Liver (tissue), 9 donors: ENCODE data around the gene BOLL. TPM values are rescaled to one million over a fixed set of nuclear protein-coding genes. Genes with fewer than 3 reads are reported as not detected.

Experiments
- DNase-seq: peaks from one replicate; pipeline ENCODE4 v3.0.0-alpha.2; 2017; ENCODE audit warnings: low spot score
- H3K27ac ChIP-seq, 2 donors: one replicate each; pipeline ENCODE4 v1.7.0; 2013; ENCODE audit warnings: inconsistent platforms in 2 of 2, low read length in 2 of 2, control low read depth in 1 of 2, low read depth in 1 of 2, mild to moderate bottlenecking in 1 of 2
- H3K27me3 ChIP-seq, 4 donors: one replicate each; pipeline versions ENCODE4 v1.6.1 to v1.7.0; 2013; ENCODE audit warnings: low read length in 3 of 4, inconsistent platforms in 1 of 4, mild to moderate bottlenecking in 1 of 4, moderate library complexity in 1 of 4; ENCODE audit not compliant: control insufficient read depth in 4 of 4, insufficient read depth in 4 of 4
- H3K36me3 ChIP-seq, 4 donors: one replicate each; pipeline versions ENCODE4 v1.6.1 to v1.7.0; 2013; ENCODE audit warnings: low read length in 3 of 4, mild to moderate bottlenecking in 3 of 4, low read depth in 1 of 4, moderate library complexity in 1 of 4; ENCODE audit not compliant: control insufficient read depth in 4 of 4, insufficient read depth in 3 of 4
- H3K4me1 ChIP-seq, 4 donors: one replicate each; pipeline versions ENCODE4 v1.6.1 to v1.7.0; 2013; ENCODE audit warnings: low read length in 3 of 4, mild to moderate bottlenecking in 3 of 4, moderate library complexity in 1 of 4; ENCODE audit not compliant: control insufficient read depth in 4 of 4, insufficient read depth in 4 of 4
- H3K4me3 ChIP-seq, 3 donors: one replicate each; pipeline versions ENCODE4 v1.6.1 to v1.7.0; 2013; ENCODE audit warnings: low read length in 3 of 3, control low read depth in 1 of 3, low read depth in 1 of 3, mild to moderate bottlenecking in 1 of 3
- H3K9ac ChIP-seq, 2 donors: one replicate each; pipeline ENCODE4 v1.7.0; 2013; ENCODE audit warnings: low read length in 2 of 2, mild to moderate bottlenecking in 2 of 2, moderate library complexity in 2 of 2, control low read depth in 1 of 2, low read depth in 1 of 2
- H3K9me3 ChIP-seq, 4 donors: one replicate each; pipeline versions ENCODE4 v1.6.1 to v1.7.0; 2013; ENCODE audit warnings: low read length in 3 of 4; ENCODE audit not compliant: control insufficient read depth in 4 of 4
- ATF3 ChIP-seq: IDR thresholded peaks from 2 replicates; pipeline ENCODE4 v1.6.1; 2016; ENCODE audit warnings: antibody characterized with exemption
- CTCF ChIP-seq: fragments of 150-350 bp; IDR thresholded peaks from 2 replicates; pipeline ENCODE4 v1.5.1; 2017; ENCODE audit warnings: improper control_type of control experiment, low read depth, low read length; ENCODE audit not compliant: missing input control
- EGR1 ChIP-seq, 2 donors: IDR thresholded peaks; 2 replicates each; pipeline ENCODE4 v1.6.1; 2016 to 2018; ENCODE audit warnings: antibody characterized with exemption in 2 of 2, low read depth in 2 of 2
- FOXA2 ChIP-seq: IDR thresholded peaks from 2 replicates; pipeline ENCODE4 v1.6.1; 2016; ENCODE audit warnings: antibody characterized with exemption
- GABPA ChIP-seq, 2 donors: IDR thresholded peaks in 1 of 2; conservative IDR thresholded peaks in 1 of 2; 2 replicates each; pipeline ENCODE4 v1.6.1; 2016; ENCODE audit warnings: antibody characterized with exemption in 2 of 2, mild to moderate bottlenecking in 1 of 2, moderate library complexity in 1 of 2
- HNF4A ChIP-seq, 2 donors: conservative IDR thresholded peaks; 2 replicates each; pipeline ENCODE4 v1.6.1; 2016; ENCODE audit warnings: antibody characterized with exemption in 2 of 2, mild to moderate bottlenecking in 2 of 2
- HNF4G ChIP-seq: IDR thresholded peaks from 2 replicates; pipeline ENCODE4 v1.6.1; 2016; ENCODE audit warnings: antibody characterized with exemption
- JUND ChIP-seq, 2 donors: IDR thresholded peaks; 2 replicates each; pipeline ENCODE4 v1.6.1; 2016; ENCODE audit warnings: antibody characterized with exemption in 2 of 2
- MAX ChIP-seq: IDR thresholded peaks from 2 replicates; pipeline ENCODE4 v1.6.1; 2016; ENCODE audit warnings: antibody characterized with exemption
- NR2F2 ChIP-seq: IDR thresholded peaks from 2 replicates; pipeline ENCODE4 v1.6.1; 2016; ENCODE audit warnings: antibody characterized with exemption
- RAD21 ChIP-seq, 2 donors: IDR thresholded peaks; 2 replicates each; pipeline ENCODE4 v1.6.1; 2016; ENCODE audit warnings: antibody characterized with exemption in 2 of 2, mild to moderate bottlenecking in 2 of 2
- REST ChIP-seq: IDR thresholded peaks from 2 replicates; pipeline ENCODE4 v1.6.1; 2016; ENCODE audit warnings: antibody characterized with exemption, mild to moderate bottlenecking
- RXRA ChIP-seq, 2 donors: IDR thresholded peaks; 2 replicates each; pipeline ENCODE4 v1.6.1; 2017 to 2018; ENCODE audit warnings: antibody characterized with exemption in 2 of 2, mild to moderate bottlenecking in 1 of 2
- SP1 ChIP-seq: IDR thresholded peaks from 2 replicates; pipeline ENCODE4 v1.6.1; 2018; ENCODE audit warnings: antibody characterized with exemption, mild to moderate bottlenecking
- TAF1 ChIP-seq: conservative IDR thresholded peaks from 2 replicates; pipeline ENCODE4 v1.6.1; 2016; ENCODE audit warnings: antibody characterized with exemption, mild to moderate bottlenecking
- YY1 ChIP-seq: IDR thresholded peaks from 2 replicates; pipeline ENCODE4 v1.6.1; 2016; ENCODE audit warnings: antibody characterized with exemption, mild to moderate bottlenecking
- ZBTB33 ChIP-seq: IDR thresholded peaks from 2 replicates; pipeline ENCODE4 v1.6.1; 2016; ENCODE audit warnings: antibody characterized with exemption
- polyA plus RNA-seq, 2 donors: library from polyadenylated mRNA; stranded (reverse) in 1 of 2; unstranded in 1 of 2; fragments of 200-250 nt in 1 of 2; fragments of >200 nt in 1 of 2; fragmentation: Nextera tagmentation in 1 of 2; extraction: Ambion mirVana in 1 of 2; gene quantifications; one replicate each; pipeline versions ENCODE4 v1.2.1 to v1.2.3, GENCODE V29; 2013 to 2015
- total RNA-seq, 2 donors: library from RNA; depleted of rRNA; stranded (reverse); fragments of >200 nt; gene quantifications; one replicate each; pipeline ENCODE4 v1.2.3, GENCODE V29; 2014
- donor health status: healthy.
- donor health status: healthy.
- donor health status: healthy.
- donor health status: healthy.
- donor health status: healthy.

Gene BOLL
- total and polyA plus RNA-seq, 4 donors: not detected

DNA sequence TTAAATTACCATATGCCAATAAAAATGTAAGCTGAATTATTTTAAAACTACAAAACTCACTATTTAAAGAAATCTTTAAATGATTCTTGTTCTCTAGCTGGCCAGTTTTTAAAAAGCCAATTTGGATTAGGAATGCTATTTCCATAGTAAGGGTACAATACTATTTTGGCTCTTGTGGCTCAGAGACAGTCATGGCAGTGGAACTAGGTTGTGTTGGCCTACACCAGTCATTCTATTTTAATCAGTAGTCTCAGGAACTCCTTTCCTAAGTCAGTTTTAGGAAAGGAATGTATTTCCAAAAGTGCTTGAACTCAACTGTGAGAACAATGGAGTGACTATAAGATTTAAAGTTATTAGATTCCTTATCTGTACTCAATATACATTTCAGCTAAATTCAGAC lies 5.9 kb downstream of the BOLL start:
- Histone ChIP-seq H3K9ac (no peak overlapping the region), H3K4me3 (no peak overlapping the region), H3K27ac (no peak overlapping the region), H3K27me3 (no peaks in the 10 kb centered on the region), H3K4me1 (no peaks in the 10 kb centered on the region), H3K9me3 (no peaks in the 10 kb centered on the region), H3K36me3 (no peaks in the 10 kb centered on the region)
- TF ChIP-seq EGR1 (IDR thresholded peaks at IDR 0.05; ENCODE audit: low read depth in 2 of 2) (no peak), RAD21 (IDR thresholded peaks at IDR 0.05) (no peak), JUND (IDR thresholded peaks at IDR 0.05) (no peak), ZBTB33 (no peak), GABPA (IDR thresholded peaks at IDR 0.05 in 1 of 2, conservative IDR thresholded peaks at IDR 0.05 in 1 of 2) (no peak), HNF4G (no peak), ATF3 (no peak), CTCF (no peak), REST (no peak), SP1 (no peak), YY1 (no peak), TAF1 (no peak), NR2F2 (no peak), MAX (no peak), RXRA (IDR thresholded peaks at IDR 0.05) (no peak), FOXA2 (no peak), HNF4A (conservative IDR thresholded peaks at IDR 0.05) (no peak)
- DNase-seq: no peak
